ENCODE results near the gene C3orf80.

The C3orf80 gene

GRCh38 chr3:160213191-160213590 is 12.0 kb upstream of the C3orf80 start:
- no peak for TF ChIP-seq CTCF (conservative IDR thresholded peaks at IDR 0.05; ENCODE audit: low read length)
- DNase-seq (ENCODE audit: low read depth) = no peak
- H3K4me3 ChIP-seq (ENCODE audit: low read length) = no peak overlapping the region

- H3K4me3 ChIP-seq (ENCODE audit: low read length) = no peak overlapping the region
- TF ChIP-seq CTCF (conservative IDR thresholded peaks at IDR 0.05; ENCODE audit: low read length) = no peak
- no peak for DNase-seq (ENCODE audit: low read depth)
These were observed 7.5 kb upstream of the C3orf80 start for GRCh38 chr3:160217675-160218074.

DNA sequence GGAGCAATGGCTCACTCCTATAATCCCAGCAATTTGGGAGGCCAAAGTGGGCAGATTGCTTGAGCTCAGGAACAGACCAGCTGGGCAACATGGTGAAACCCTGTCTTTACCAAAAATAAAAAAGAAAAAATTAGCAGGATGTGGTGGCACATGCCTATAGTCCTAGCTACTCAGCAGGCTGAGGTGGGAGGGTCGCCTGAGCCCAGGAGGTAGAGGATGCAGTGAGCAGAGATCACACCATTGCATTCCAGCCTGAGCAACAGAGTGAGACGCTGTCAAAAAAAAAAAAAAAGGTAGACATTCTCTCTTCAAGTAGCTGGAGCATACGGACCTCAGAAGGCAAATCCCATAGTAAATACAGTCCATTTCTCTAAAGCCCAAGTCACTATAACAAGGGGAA is 7.1 kb upstream of the C3orf80 start:
- no peak for DNase-seq (ENCODE audit: low read depth)
- H3K4me3 ChIP-seq (ENCODE audit: low read length) = no peak overlapping the region
- TF ChIP-seq CTCF (conservative IDR thresholded peaks at IDR 0.05; ENCODE audit: low read length) = no peak

DNA sequence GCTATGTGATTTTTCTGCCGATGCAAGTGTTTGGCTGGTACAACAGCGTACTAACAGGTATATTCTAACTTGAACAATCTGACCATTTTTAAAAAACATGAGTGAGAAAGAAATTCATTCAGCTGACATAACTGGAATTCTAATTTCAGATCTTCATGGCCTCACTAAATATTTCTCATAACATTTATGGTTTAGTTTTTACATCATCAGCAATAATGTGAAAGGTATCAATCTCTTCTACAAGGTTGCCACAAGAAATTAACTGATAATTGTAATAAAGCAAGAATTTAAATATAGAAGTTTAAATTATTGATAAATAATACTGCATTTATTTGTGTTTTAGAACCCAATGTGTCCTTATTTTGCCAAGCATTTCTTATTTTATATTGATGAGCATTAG is 5.2 kb upstream of the C3orf80 start:
- no peak for DNase-seq (ENCODE audit: low read depth)
- no peak for TF ChIP-seq CTCF (conservative IDR thresholded peaks at IDR 0.05; ENCODE audit: low read length)
- H3K4me3 ChIP-seq (ENCODE audit: low read length) = no peak overlapping the region

DNA sequence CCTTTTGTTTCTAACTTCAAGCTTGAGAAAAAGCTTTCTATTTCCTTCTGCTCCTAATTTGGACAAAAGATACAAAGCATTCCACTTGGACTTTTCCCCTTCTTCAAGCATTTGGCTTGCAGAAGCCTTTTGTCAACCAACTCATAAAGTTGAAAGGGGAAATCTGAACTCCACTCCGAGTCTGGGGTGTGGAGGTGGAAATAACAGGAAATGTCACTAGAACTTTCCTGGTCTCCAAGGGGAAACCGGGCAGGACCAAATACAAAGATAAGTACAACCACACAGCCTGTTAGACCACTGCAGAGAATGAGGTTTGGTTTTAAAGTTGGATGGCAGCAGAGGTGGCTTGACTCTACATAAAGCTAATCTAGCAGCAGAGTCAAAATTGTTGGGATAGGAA is 4.2 kb upstream of the C3orf80 start:
- H3K4me3 ChIP-seq (ENCODE audit: low read length) = no peak overlapping the region
- no peak for TF ChIP-seq CTCF (conservative IDR thresholded peaks at IDR 0.05; ENCODE audit: low read length)
- no peak for DNase-seq (ENCODE audit: low read depth)

GRCh38 chr3:160224256-160224655 is 966 bp upstream of the C3orf80 start:
- no peak for DNase-seq (ENCODE audit: low read depth)
- H3K4me3 ChIP-seq (ENCODE audit: low read length) = no peak overlapping the region
- no peak for TF ChIP-seq CTCF (conservative IDR thresholded peaks at IDR 0.05; ENCODE audit: low read length)

- H3K4me3 ChIP-seq (ENCODE audit: low read length) = peak overlapping the region; percentile 55
- TF ChIP-seq CTCF (conservative IDR thresholded peaks at IDR 0.05; ENCODE audit: low read length) = no peak
- DNase-seq (ENCODE audit: low read depth) = no peak
These were observed 429 bp upstream of the C3orf80 start for GRCh38 chr3:160224811-160225175.
